Anterior cingulate cortex (tissue), 58 donors: Measurements from ENCODE around the gene PITX3.
"Not testable (repeated sequence)": the region's sequence is repeated elsewhere in the genome, so short reads cannot be mapped to it uniquely, and the experiment has no call there.

Experiments used
- DNase-seq, 58 donors: peaks; one replicate each; lab custom pipeline; 2025; lab: John Stamatoyannopoulos, UW

The PITX3 gene

DNA sequence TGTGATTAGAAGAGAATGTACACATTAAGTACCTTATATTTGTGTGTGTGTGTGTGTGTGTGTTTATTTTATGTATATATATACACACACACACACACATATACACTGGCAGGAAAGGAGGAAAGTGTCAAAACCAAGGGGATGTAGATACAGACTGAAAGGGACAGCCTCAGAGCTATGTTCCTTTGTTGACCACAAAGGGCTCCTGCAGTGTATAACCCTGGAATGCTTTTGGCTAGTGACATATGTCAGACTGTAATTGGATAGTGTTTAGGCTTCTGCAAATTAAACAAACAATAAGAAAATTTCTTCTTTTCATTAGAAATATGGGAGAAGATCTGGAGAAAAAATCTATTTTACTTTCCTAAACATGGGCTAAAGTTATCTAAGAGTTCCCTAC is 19.9 kb upstream of the PITX3 start:
- DNase-seq: no peak

DNA sequence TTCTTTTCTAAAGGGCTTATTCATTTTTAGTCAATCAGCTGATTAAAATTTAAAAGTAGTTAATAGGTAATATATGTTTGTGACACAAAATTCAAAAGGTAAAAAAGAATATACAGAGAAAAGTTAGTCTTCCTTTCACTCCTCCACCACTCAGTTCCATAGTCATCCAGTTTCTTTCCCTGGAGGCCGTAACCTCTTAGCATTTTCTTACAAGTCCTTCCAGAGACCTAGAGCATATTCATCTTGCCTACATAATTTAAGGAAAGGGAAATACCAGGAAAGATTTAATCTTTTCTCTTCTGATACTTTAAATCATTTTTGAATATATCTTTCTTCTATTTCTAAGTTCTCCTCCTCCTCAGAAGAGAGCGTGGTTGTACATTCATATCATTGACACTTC is 14.1 kb upstream of the PITX3 start:
- no peak for DNase-seq

DNA sequence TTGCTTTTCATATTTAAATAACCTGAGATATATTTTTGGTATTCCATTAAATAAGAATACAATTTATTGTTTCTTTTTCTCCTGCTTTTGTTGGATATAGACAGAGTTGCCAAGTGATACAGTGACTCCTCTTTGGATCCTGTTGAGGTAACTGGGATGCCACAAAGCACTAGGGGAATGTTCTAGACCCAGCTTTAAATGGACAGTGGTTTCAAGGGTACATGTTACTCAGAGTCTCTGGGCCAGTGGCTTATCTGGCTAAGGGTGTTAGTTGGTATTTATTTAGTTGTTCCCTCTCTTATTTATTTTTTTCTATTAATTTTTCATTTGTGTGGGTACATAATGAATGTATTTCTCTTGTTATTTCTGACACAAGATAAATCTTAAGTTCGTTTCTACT is 13.1 kb upstream of the PITX3 start:
- DNase-seq: no peak

DNA sequence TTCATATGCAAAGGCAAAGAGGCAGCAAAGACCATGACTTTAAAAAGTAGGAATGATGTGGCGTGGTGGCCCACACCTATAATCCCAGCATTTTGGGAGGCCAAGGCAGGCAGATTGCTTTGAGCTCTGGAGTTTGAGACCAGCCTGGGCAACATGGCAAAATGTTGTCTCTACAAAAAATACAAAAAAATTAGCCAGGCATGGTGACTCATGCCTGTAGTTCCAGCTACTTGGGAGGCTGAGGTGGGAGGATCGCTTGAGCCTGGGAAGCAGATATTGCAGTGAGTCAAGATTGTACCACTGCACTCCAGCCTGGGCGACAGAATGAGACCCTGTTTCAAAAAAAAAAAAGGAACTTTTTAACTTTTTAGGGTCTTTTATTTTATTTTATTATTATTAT is 11.2 kb upstream of the PITX3 start:
- DNase-seq: not testable (repeated sequence)

DNA sequence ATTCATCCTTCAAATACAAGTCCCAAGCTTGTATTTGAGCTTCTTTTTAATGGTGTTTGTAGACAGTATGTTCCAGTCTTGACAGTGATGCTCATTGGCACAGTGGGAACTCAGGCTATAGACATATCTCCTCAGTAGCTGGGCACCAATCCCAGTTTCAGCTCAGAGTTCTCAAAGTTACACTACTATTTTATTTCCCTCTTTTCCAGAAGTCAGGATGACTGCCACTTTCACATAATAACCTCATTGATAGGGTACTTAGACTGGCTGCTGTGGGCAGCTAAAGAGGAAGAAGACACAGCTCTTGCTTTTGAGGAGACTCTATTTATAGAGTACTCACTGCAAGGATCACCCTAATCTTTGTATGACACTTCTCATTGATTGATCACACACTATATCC is 6.4 kb upstream of the PITX3 start:
- DNase-seq: peak in 3 of 58 donors; percentile 0 to 6 (median 4)

DNA sequence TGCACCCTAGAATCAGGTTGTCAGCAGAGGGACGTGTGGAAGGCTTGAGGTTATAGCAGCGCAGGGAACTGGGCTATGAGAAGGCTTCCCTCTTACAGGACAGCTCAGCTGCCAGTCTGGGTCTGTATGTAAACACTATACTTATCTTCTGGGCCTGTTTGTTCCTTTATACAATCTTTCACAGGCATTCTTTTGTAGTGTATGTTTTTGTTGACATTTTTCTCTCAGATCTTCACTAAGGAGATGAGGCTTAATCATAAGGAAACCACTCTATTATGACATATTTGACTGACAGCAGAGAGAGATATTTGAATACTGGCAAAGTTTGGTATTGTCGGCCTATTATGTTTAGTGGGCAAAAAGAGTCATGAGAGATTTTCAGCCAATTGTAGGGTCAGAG is 4.9 kb upstream of the PITX3 start:
- DNase-seq: no peak

DNA sequence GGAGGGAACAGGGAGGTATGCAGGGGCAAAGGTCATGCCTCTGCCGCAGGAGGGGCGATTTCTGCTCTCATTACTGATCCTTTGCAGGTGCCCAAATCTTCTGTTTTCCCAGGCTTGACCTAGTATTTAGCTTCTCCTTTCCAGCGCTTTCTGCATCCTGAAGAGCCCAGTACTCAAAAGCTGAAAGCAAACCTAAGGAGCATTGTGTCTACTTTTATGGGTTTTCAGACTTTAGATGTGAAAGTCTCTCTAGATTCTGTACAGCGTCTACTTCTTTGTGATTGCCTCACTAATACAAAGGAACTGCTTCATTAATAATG is 4.6 kb upstream of the PITX3 start:
- DNase-seq: no peak

DNA sequence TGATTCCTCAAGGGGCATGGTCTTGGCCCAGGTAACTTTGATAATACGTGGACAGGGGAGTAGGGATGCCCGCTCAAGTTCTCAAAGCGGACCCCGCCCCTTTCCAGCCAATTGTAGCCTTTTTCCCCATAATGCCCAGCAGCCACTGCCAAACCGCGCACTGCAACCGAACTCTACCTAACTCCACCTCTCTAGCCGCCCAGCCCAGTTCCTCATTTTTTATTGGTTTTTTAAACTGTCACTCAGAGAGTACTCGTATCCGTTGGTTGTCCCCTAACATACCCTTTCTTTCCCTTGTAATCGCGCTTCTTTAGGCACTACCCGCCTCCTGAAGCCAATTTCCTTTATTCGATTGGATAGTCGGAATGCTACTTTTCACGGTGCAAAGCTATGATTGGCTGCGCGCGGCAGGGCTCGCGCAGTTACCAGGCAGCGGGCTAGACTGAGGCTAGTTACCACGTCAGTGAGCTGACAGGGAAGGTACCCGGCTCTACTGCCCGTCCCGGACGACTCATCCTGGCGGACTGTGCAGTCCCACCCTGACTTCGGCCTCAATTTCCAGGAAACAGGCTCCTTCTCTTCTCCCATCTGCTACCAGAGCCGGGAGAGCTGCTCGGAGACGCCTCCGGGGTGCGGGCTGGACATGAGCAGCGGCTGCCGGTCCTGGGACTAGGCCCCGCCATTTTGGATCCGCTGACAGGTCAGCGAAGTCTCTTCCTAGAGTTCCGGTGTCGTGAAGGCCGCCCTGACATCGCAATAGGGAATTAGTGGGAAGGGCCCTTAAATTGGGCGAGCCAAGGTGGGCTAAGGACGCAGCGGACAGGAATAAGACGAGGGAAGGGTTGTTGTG is 4.0 kb upstream of the PITX3 start, which contains the start of gene GBF1:
Gene GBF1 (plus strand): TSS at position 451 of the 850 bp plus-strand sequence. CDS start 13,407 bp downstream, outside the sequence.
- peak; percentile 77 to 100 (median 95) for DNase-seq

DNA sequence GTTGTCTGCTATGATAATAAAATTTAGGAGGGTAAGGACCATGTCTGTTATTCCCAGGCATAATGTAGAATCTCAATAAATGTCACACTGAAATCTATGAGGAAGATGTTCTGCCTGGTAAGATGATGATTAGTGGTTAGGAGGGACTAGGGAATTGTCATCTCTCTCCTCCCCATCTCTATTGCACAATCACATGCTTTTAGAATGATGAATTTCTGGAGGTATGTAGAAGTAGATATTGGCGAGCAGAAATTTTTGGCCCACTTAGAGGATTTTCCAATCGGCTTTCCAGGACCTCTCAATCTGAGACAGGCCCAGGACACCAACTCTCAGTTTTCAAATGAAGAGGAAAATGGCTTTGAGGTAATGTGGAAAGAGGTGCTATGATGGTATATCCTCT is 2.0 kb upstream of the PITX3 start:
- DNase-seq: no peak

DNA sequence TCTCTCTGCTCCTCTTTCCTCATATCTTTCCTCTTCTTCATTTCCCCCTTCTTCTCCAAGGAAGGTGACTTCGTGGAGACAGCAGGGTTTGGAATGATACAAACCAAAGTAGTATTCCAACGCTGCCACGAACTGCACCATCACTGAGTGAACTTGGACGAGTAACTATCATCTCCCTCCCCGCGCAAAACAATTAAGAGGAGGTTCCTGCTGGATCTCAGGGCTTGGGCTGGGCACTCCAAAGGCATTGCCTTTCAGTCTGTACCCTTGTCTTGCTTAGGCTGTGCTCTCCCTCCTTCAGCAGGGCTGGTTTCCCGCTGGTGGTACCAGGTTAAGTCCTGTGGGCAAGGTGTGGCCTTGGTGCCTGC is 790 bp upstream of the PITX3 start:
- no peak for DNase-seq

DNA sequence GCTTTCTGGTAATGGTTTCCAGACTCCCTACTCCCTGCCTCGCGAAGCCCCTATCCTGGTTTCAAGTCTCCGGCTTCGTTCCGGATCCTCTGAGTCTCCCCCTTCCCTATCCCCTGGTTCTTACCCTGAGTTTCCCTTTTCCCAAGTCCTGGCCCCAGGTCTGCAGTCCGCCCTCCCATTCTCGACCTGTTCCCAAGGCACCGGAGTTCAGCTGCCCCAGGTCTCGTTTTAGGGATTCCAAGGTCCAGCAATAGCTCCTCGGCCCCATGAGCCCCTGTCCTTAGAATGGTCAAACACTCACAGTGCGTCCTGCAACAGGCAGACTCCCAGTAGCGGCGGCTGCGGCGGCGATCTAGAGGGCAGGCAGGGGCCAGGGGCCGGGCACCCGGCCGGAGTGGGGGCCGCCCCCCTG is 274 bp downstream of the PITX3 start:
- DNase-seq: no peak

DNA sequence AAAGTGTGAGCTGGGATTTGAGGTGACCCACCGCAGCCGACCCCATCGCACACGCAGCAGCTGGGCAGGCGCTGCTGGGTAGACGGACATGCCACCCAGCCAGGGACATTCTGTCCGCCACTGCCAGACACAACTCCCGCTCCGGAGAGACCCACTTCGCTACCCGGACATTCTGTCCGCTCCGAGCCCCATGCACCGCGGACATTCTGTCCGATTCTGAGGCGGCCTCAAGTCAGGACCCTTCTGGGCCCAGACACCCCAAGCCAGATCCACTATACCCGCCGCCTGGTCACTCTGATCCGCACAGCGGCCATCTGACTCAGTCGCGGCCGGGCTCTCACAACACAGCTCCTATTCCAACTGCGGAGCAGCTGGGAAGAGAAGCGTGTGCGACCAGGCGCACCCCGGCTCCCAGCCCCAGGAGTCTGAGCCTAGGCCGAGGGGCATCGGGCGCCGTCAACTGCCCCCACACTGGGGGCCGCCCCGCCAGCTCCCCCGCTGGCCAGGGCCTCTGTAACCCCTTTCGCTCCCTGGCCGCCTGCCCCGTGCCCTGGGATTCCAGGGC is 763 bp downstream of the PITX3 start:
- DNase-seq: no peak

DNA sequence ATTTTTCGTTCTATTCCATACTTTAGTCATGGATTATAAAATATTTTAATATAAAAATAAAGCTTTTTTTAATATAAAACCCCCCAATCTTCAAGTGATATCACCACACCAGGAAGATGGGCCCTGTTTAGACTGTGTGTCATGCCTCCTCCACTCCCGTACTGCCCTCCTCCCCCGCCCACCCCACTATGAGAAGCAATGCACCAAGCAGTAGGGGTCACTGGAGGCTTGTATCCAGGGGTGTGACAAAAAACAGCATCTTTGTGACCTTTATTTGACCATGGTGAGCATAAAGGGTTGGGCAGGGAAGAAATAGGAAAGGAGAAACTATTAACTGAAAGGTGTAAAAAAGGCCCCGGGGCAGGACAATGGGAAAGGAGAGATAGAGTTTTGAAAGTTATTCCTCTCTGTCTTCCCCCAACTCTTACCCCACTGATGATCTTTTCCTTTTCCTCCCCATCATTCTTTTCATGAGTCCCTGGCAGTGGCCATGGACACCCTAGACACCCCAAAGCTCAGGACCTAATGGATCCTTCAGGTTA is 3.5 kb downstream of the PITX3 start:
- DNase-seq: no peak

DNA sequence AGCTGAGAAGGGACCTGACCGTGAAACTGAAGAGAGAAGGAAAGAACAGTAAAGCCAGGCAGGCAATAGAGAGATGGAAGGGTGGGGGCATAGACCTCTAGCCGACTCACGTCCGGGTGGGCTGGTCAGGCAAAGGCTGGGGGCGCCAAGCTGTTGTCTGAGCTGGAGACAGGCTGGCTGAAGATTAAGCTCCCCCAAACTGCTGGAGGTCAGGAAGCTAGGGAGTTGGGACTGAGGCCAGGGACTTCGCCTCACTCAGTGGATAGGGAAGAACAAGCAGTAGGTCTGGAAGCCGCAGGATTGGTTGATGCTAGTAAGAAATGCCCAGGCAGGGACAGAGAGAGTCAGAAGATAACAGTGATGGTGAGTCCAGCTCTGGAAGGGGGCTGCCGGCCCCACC is 5.3 kb downstream of the PITX3 start:
- DNase-seq: no peak

DNA sequence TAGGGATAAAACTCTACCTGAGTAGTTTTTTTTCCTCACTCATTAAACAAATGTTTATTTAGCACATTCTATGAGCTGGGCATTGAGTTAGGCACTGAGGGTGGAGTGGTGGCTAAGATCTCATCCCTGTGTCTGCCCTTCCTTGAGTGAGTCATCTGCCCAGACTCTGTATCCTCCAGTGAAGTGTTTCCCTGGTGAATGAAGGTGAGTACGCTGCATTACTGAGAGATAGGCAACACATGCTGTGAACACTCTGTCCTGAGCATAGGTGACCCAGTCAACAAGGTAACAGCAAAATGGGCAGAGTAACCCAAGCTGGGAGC is 5.8 kb downstream of the PITX3 start:
- DNase-seq: no peak

DNA sequence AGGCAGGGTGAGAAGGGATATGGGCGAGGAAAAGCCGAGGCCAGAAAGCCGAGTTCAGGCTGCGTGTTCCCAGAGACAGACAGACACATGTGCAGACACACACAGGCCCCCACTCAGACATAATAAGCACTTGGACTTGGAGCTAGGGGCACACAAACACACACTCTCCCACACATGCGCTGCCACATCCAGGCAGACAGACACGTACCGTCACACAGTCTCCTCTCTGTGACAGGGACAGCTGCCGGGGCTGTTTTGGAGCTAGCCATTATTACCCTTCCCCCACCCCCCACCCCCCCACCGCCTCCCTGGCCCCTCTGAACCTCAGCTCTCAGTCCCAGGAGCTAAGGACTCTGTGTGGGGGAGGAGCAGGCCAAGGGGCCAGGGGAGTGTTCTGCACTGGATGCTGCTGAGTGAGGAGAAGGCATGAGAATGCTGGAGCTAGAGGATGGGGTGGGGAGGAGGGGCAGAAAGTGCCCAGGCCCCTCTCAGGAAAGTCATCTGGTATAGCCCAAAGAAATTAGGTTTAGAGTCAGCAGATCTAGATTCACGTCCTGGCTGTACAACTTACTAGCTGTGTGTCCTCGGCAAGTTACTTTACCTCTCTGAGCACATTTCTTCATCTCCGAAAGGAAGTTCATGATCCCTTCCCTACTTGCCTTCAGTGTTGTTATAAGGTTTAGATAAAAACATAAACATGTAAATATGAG is 6.3 kb downstream of the PITX3 start:
- DNase-seq: no peak

DNA sequence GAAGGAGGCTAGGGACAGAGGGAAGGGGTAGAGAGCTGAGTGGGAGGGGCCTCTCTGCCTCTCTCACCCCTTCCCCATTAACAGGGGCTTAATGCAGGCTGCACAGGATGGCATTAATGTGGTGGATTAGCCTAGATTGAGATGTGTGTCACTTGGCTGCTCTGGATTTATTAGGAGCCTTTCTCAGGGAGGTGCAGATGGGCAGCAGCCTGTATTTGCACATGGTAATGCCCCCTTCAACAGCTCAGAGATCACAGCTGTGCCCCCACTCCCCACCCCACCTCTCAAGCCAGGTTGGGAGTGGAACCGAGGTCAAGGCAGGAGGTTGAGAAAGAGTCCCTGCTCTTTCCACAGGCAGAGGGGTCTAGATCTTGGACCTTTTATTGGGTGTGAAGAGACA is 7.3 kb downstream of the PITX3 start:
- DNase-seq: no peak

DNA sequence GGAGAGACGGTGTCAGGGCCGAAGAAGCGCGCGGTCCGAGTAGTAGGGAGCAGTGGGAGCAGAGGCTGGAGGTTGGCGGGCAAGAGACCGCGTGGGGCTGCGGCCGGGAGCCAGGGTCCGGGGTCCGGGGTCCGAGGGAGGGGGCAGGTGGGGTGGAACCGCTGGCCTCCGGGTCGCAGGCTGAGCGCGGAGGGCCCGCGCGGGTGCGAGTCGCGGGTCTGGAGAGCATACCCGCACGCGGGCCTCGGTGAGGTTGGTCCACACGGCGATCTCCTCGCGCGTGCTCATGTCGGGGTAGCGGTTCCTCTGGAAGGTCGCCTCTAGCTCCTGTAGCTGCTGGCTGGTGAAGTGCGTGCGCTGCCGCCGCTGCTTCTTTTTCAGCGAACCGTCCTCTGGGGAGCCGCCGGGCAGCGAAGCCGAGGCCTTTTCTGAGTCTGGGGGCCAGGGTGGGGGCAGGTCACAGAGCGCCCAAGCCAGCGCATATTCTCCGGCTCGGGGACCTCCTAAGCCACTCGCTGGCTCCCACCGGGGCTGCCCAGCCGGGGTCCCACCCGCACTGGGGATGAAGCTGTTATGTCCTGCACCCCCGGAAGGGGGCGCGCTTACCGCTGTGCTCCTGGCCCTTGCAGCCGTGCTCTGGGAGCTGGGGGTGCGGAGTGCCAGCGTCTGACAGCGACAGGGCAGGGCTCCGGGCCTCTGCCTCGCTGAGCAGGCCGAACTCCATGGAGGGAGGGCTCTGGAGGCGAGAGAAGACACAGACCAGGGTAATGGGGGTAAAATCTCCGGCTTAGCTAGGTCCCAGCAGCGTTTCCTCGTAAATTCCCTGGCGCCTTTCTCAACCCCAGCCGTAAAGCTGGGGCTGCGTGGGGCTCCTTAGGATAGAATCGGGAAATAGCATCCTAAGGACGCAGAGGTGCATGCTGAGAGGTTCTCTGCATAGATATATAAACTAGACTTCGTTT is 9.7 kb downstream of the PITX3 start:
- DNase-seq: peak in 2 of 58 donors; percentile 8

DNA sequence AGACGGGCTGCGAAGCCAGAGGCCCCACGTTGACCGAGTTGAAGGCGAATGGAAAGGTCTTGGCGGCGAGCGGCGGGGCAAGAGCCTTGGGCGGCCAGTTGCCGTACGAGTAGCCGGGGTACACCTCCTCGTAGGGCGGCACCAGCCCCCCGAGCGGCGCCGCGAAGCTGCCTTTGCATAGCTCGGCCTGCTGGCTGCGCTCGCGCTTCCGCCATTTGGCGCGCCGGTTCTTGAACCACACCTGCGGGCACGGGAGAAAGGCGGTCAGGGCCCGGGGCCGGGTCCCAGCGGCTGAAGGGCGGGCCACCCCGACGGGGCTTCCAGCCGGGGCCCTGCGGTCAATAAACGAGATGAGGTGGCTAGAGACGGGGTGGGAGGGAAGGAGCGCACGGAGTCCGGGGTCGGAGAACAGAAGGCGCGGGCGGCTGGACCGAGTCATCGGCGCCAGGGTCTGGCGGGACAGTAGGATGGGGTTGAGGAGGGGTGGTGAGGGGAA is 10.4 kb downstream of the PITX3 start:
- no peak for DNase-seq

DNA sequence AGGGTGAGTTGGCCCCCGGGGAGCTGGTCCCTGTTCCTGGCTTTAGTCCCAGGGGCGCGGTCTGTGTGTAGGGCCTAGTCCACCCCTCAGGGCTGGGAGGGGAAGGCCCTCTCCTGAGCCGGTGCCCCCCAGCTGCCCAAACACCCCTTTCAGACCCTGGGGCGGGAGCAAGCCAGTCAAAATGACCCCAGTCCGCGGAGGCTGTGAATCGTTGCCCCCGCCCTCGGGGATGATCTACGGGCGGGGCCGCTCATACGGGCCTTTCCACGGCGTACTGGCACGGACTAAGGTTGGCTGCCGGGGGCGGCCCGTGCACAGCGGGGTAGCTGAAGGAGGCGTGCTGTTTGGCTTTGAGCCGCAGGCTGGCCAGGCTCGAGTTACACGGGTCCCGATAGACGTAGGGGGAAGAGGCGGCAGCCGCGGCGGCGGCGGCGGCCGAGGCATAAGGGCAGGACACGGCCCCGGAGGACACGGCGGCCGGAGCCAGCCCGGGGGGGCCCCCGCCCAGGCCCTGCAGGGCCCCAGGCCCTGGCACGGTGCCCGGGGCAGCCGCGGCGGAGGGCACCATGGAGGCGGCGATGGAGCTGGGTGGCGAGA is 10.9 kb downstream of the PITX3 start:
- DNase-seq: peak in 1 of 58 donors; percentile 17
